EH (cell line): ENCODE results near the gene SPATA45.

Source experiments
- DNase-seq: peaks from one replicate; pipeline ENCODE4 v3.0.0-alpha.2; 2015; ENCODE audit warnings: low read depth

SPATA45 gene

GRCh38 chr1:212828395-212828794, 19.1 kb downstream of the SPATA45 start:
- no peak for DNase-seq

GRCh38 chr1:212827831-212828278, 19.6 kb downstream of the SPATA45 start:
- DNase-seq = no peak

GRCh38 chr1:212827171-212827776, 20.2 kb downstream of the SPATA45 start:
- no peak for DNase-seq

- DNase-seq = no peak
Measured at GRCh38 chr1:212825798-212826452, 21.5 kb downstream of the SPATA45 start.

GRCh38 chr1:212824201-212824600, 23.2 kb downstream of the SPATA45 start:
- DNase-seq = no peak

GRCh38 chr1:212822956-212823355, 24.5 kb downstream of the SPATA45 start:
- DNase-seq = no peak

GRCh38 chr1:212820969-212821368, 26.5 kb downstream of the SPATA45 start:
- no peak for DNase-seq

GRCh38 chr1:212819726-212820125, 27.7 kb downstream of the SPATA45 start:
- DNase-seq = no peak

- DNase-seq = peak; percentile 15
Measured at GRCh38 chr1:212816567-212817278, 30.7 kb downstream of the SPATA45 start.

- peak; percentile 28 for DNase-seq
Measured at GRCh38 chr1:212814537-212815334, 32.7 kb downstream of the SPATA45 start.

GRCh38 chr1:212805767-212806166, 41.7 kb downstream of the SPATA45 start:
- no peak for DNase-seq

- DNase-seq = peak; percentile 62
Measured at GRCh38 chr1:212797681-212798080, 49.8 kb downstream of the SPATA45 start.

- no peak for DNase-seq
Measured at GRCh38 chr1:212794561-212795014, 52.9 kb downstream of the SPATA45 start.

- DNase-seq = no peak
Measured at GRCh38 chr1:212792396-212792908, 55.0 kb downstream of the SPATA45 start.

GRCh38 chr1:212791676-212792395, 55.6 kb downstream of the SPATA45 start, which contains the start of the genes NSL1 and TATDN3:
NSL1 (minus strand) TSS chr1:212791777; CDS start chr1:212791763, 14 bp downstream.
TATDN3 (plus strand) TSS chr1:212791894; CDS start chr1:212791922, 28 bp downstream.
- DNase-seq = peak; percentile 89

- peak; percentile 85 for DNase-seq
Measured at GRCh38 chr1:212791261-212791675, 56.2 kb downstream of the SPATA45 start.

- no peak for DNase-seq
Measured at GRCh38 chr1:212785871-212786270, 61.6 kb downstream of the SPATA45 start.

- no peak for DNase-seq
Measured at GRCh38 chr1:212783976-212784375, 63.5 kb downstream of the SPATA45 start.

- DNase-seq = peak; percentile 52
Measured at GRCh38 chr1:212782422-212783154, 64.9 kb downstream of the SPATA45 start.

- DNase-seq = no peak
Measured at GRCh38 chr1:212781225-212781624, 66.2 kb downstream of the SPATA45 start.
